Neural crest cell (in vitro differentiated cells): Measurements from ENCODE around the gene OR51B4. TPM values are rescaled to one million over a fixed set of nuclear protein-coding genes. Genes with fewer than 3 reads are reported as not detected.
"Not testable (repeated sequence)": the region's sequence is repeated elsewhere in the genome, so short reads cannot be mapped to it uniquely, and the experiment has no call there.

Experiments
- DNase-seq: peaks from one replicate; pipeline ENCODE4 v3.0.0; 2021; ENCODE audit warnings: low read depth, mixed read lengths, low spot score
- H3K27ac Mint-ChIP-seq: one replicate; pipeline ENCODE4 v1.8.0; 2021; ENCODE audit warnings: mild to moderate bottlenecking, mixed read lengths; ENCODE audit not compliant: unreplicated experiment
- H3K27me3 Mint-ChIP-seq: 2 replicates; pipeline ENCODE4 v1.8.0; 2021; ENCODE audit warnings: low read depth, mild to moderate bottlenecking, mixed read lengths
- H3K36me3 Mint-ChIP-seq: 2 replicates; pipeline ENCODE4 v1.8.0; 2021; ENCODE audit warnings: low read depth, mild to moderate bottlenecking, mixed read lengths
- H3K4me1 Mint-ChIP-seq: 2 replicates; pipeline ENCODE4 v1.8.0; 2021; ENCODE audit warnings: mixed read lengths
- H3K4me3 Mint-ChIP-seq: one replicate; pipeline ENCODE4 v1.8.0; 2021; ENCODE audit warnings: mild to moderate bottlenecking, mixed read lengths
- H3K9me3 Mint-ChIP-seq: 2 replicates; pipeline ENCODE4 v1.8.0; 2021; ENCODE audit warnings: mixed read lengths
- total RNA-seq: library from RNA; stranded (reverse); gene quantifications from 2 replicates; pipeline ENCODE4 v1.2.1, GENCODE V29; 2021
- TF ChIP-seq, protein P1 (sequence below): fragments of 200-600 bp; sonication (generic); conservative IDR thresholded peaks from 2 replicates; pipeline ENCODE4 v1.5.0; 2021; ENCODE audit warnings: antibody characterized with exemption, mild to moderate bottlenecking

OR51B4 gene
- total RNA-seq, 1 donor from 2014 or later, result not detected

DNA sequence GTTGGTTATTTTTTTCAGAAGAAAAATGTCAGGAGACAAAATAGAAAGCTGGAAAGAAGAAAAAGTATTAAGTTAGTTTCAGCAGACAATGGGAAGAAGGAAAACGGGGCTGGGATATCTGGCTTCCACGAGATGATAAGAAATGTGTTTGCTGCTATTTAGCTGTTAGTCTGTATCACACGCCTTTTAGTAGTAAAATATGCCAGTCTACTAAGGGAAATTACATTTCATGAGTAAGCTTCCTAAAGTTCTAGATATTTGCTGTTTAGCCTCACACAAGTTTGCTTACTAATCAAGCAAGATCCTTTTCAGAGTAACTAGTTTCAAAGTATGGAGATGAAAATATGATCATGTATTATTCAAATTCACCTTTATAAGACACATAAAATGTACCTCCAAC lies 1.5 kb downstream of the OR51B4 start:
- Mint-ChIP-seq H3K27ac (no peak overlapping the region), H3K36me3 (no peaks in the 10 kb centered on the region)
- TF ChIP-seq, protein P1, sequence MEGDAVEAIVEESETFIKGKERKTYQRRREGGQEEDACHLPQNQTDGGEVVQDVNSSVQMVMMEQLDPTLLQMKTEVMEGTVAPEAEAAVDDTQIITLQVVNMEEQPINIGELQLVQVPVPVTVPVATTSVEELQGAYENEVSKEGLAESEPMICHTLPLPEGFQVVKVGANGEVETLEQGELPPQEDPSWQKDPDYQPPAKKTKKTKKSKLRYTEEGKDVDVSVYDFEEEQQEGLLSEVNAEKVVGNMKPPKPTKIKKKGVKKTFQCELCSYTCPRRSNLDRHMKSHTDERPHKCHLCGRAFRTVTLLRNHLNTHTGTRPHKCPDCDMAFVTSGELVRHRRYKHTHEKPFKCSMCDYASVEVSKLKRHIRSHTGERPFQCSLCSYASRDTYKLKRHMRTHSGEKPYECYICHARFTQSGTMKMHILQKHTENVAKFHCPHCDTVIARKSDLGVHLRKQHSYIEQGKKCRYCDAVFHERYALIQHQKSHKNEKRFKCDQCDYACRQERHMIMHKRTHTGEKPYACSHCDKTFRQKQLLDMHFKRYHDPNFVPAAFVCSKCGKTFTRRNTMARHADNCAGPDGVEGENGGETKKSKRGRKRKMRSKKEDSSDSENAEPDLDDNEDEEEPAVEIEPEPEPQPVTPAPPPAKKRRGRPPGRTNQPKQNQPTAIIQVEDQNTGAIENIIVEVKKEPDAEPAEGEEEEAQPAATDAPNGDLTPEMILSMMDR, result no peak

DNA sequence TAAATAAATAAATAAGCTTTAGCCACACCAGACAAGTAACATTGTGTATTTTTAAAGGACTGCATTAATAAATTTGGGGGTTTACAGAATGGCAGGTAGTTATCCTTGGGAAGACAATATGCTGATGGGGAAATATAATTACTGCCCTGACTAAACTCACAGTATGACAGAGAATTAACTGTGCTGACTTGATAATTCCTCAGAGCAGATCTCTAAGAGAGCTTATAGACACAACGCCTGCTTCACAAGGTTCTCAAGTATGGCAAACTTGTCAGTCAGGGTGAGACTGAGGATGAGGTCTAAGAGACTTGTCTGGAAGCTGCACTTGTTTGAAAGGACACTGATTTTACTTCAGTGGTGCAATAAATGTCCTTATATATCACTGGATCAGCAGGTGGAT lies 3.3 kb downstream of the OR51B4 start:
- H3K9me3 Mint-ChIP-seq, result no peaks in the 10 kb centered on the region
- H3K27me3 Mint-ChIP-seq, result peaks cover 3% of the 10 kb centered on the region
- no peak overlapping the region for H3K4me3 Mint-ChIP-seq
- no peak for DNase-seq
- TF ChIP-seq, protein P1, result no peak
- H3K27ac Mint-ChIP-seq, result no peak overlapping the region
- no peaks in the 10 kb centered on the region for H3K36me3 Mint-ChIP-seq
- H3K4me1 Mint-ChIP-seq, result no peaks in the 10 kb centered on the region

More for the DNA sequence above, 1.5 kb downstream of the OR51B4 start:
- H3K27me3 Mint-ChIP-seq, result peaks cover 3% of the 10 kb centered on the region
- H3K4me1 Mint-ChIP-seq, result no peaks in the 10 kb centered on the region
- no peaks in the 10 kb centered on the region for H3K9me3 Mint-ChIP-seq
- DNase-seq, result no peak
- H3K4me3 Mint-ChIP-seq, result no peak overlapping the region

GRCh38 chr11:5297721-5298323 lies 3.9 kb downstream of the OR51B4 start:
- no peak overlapping the region for H3K4me3 Mint-ChIP-seq
- no peaks in the 10 kb centered on the region for H3K9me3 Mint-ChIP-seq
- no peak for DNase-seq
- no peak overlapping the region for H3K27ac Mint-ChIP-seq
- TF ChIP-seq, protein P1, result no peak
- no peaks in the 10 kb centered on the region for H3K36me3 Mint-ChIP-seq
- H3K27me3 Mint-ChIP-seq, result peaks cover 3% of the 10 kb centered on the region
- no peaks in the 10 kb centered on the region for H3K4me1 Mint-ChIP-seq

- not testable (repeated sequence) for H3K4me3 Mint-ChIP-seq, H3K27me3 Mint-ChIP-seq, H3K9me3 Mint-ChIP-seq, H3K36me3 Mint-ChIP-seq, H3K4me1 Mint-ChIP-seq, DNase-seq, H3K27ac Mint-ChIP-seq
Observed at GRCh38 chr11:5294342-5294995, 7.3 kb downstream of the OR51B4 start.

GRCh38 chr11:5293028-5293427 lies 8.7 kb downstream of the OR51B4 start:
- H3K27me3 Mint-ChIP-seq, result peaks cover 3% of the 10 kb centered on the region
- H3K36me3 Mint-ChIP-seq, result no peaks in the 10 kb centered on the region
- H3K9me3 Mint-ChIP-seq, result no peaks in the 10 kb centered on the region
- H3K27ac Mint-ChIP-seq, result no peak overlapping the region
- DNase-seq, result no peak
- H3K4me3 Mint-ChIP-seq, result no peak overlapping the region
- TF ChIP-seq, protein P1, result no peak
- no peaks in the 10 kb centered on the region for H3K4me1 Mint-ChIP-seq

- TF ChIP-seq, protein P1, result peak; percentile 65
- no peak for DNase-seq
- Mint-ChIP-seq H3K27me3 (peaks cover 3% of the 10 kb centered on the region), H3K27ac (no peak overlapping the region), H3K4me1 (no peaks in the 10 kb centered on the region), H3K36me3 (no peaks in the 10 kb centered on the region), H3K4me3 (no peak overlapping the region), H3K9me3 (no peaks in the 10 kb centered on the region)
Observed at GRCh38 chr11:5291207-5291838, 10.4 kb downstream of the OR51B4 start.
